ENCODE data around the gene SLC4A4.

SLC4A4 gene

DNA sequence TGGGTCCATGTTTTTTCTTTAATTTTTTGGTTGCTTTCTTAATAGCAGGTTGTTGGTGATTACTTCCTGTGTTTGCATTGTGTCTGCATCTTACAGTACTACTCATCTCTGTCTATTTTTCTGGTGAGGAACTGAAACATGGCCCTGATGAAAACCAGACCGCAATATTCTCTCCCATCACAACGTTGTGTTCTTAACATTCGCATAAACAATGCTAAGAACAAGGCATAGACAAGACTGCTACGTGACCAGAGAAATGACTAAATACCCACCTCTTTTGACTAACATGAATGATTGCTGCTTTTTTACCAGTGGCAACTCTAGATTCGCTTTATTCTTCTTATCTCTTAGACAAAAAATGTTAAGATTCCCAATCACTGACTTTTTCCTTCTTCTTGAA lies 266.0 kb downstream of the SLC4A4 start:
- no peak overlapping the region for H3K4me2 ChIP-seq (ENCODE audit: low read length)
- TF ChIP-seq, protein P1, sequence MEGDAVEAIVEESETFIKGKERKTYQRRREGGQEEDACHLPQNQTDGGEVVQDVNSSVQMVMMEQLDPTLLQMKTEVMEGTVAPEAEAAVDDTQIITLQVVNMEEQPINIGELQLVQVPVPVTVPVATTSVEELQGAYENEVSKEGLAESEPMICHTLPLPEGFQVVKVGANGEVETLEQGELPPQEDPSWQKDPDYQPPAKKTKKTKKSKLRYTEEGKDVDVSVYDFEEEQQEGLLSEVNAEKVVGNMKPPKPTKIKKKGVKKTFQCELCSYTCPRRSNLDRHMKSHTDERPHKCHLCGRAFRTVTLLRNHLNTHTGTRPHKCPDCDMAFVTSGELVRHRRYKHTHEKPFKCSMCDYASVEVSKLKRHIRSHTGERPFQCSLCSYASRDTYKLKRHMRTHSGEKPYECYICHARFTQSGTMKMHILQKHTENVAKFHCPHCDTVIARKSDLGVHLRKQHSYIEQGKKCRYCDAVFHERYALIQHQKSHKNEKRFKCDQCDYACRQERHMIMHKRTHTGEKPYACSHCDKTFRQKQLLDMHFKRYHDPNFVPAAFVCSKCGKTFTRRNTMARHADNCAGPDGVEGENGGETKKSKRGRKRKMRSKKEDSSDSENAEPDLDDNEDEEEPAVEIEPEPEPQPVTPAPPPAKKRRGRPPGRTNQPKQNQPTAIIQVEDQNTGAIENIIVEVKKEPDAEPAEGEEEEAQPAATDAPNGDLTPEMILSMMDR (IDR thresholded peaks at IDR 0.05; ENCODE audit: low read depth, low read length, poor library complexity, severe bottlenecking) = no peak
- TF ChIP-seq EZH2phosphoT487 (IDR thresholded peaks at IDR 0.05; ENCODE audit: borderline replicate concordance, low read length) = no peak

GRCh38 chr4:71607109-71607508 lies 268.3 kb downstream of the SLC4A4 start:
- H3K4me2 ChIP-seq (ENCODE audit: low read length) = no peak overlapping the region
- peaks cover 7% of the 10 kb centered on the region; the same call in 1 of the 2 replicates for H3K9me3 ChIP-seq (ENCODE audit: control insufficient read depth, insufficient read depth, low read length)
- no peaks in the 10 kb centered on the region for H3K27me3 ChIP-seq (ENCODE audit: control insufficient read depth, low read length)
- H3K27ac ChIP-seq (ENCODE audit: low read depth, low read length) = no peak overlapping the region
- H3K79me2 ChIP-seq (ENCODE audit: control insufficient read depth, low read length) = no peaks in the 10 kb centered on the region
- no peaks in the 10 kb centered on the region for H3F3A ChIP-seq (ENCODE audit: control insufficient read depth, insufficient read depth)
- no peaks in the 10 kb centered on the region for H4K20me1 ChIP-seq (ENCODE audit: control insufficient read depth, insufficient read depth, low read depth, low read length)
- no peak for TF ChIP-seq EZH2phosphoT487 (IDR thresholded peaks at IDR 0.05; ENCODE audit: borderline replicate concordance, low read length)
- TF ChIP-seq, protein P1 (IDR thresholded peaks at IDR 0.05; ENCODE audit: low read depth, low read length, poor library complexity, severe bottlenecking) = no peak
- H3K4me3 ChIP-seq (ENCODE audit: low read length) = no peak overlapping the region
- H3K36me3 ChIP-seq (ENCODE audit: control insufficient read depth, low read length) = no peaks in the 10 kb centered on the region
- no peaks in the 10 kb centered on the region for H3K9me2 ChIP-seq (replicated peaks; ENCODE audit: control insufficient read depth, low read length)
- H3K4me1 ChIP-seq (ENCODE audit: control insufficient read depth, low read length) = no peaks in the 10 kb centered on the region

More for the DNA sequence above, 266.0 kb downstream of the SLC4A4 start:
- no peaks in the 10 kb centered on the region for H3K79me2 ChIP-seq (ENCODE audit: control insufficient read depth, low read length)
- H3K27ac ChIP-seq (ENCODE audit: low read depth, low read length) = no peak overlapping the region
- no peaks in the 10 kb centered on the region for H3K9me2 ChIP-seq (replicated peaks; ENCODE audit: control insufficient read depth, low read length)
- no peaks in the 10 kb centered on the region for H4K20me1 ChIP-seq (ENCODE audit: control insufficient read depth, insufficient read depth, low read depth, low read length)
- H3K4me1 ChIP-seq (ENCODE audit: control insufficient read depth, low read length) = no peaks in the 10 kb centered on the region
- H3F3A ChIP-seq (ENCODE audit: control insufficient read depth, insufficient read depth) = no peaks in the 10 kb centered on the region
- peaks cover 7% of the 10 kb centered on the region; the same call in 1 of the 2 replicates for H3K9me3 ChIP-seq (ENCODE audit: control insufficient read depth, insufficient read depth, low read length)
- no peak overlapping the region for H3K4me3 ChIP-seq (ENCODE audit: low read length)
- H3K27me3 ChIP-seq (ENCODE audit: control insufficient read depth, low read length) = no peaks in the 10 kb centered on the region
- no peaks in the 10 kb centered on the region for H3K36me3 ChIP-seq (ENCODE audit: control insufficient read depth, low read length)

- Histone ChIP-seq H3K4me2 (ENCODE audit: low read length) (no peak overlapping the region), H3F3A (ENCODE audit: control insufficient read depth, insufficient read depth) (no peaks in the 10 kb centered on the region)
Observed at GRCh38 chr4:71607780-71608677, 269.2 kb downstream of the SLC4A4 start.

More at GRCh38 chr4:71607780-71608677, 269.2 kb downstream of the SLC4A4 start:
- H3K4me1 ChIP-seq (ENCODE audit: control insufficient read depth, low read length) = no peaks in the 10 kb centered on the region
- H3K4me3 ChIP-seq (ENCODE audit: low read length) = no peak overlapping the region
- no peaks in the 10 kb centered on the region for H3K27me3 ChIP-seq (ENCODE audit: control insufficient read depth, low read length)
- H3K9me3 ChIP-seq (ENCODE audit: control insufficient read depth, insufficient read depth, low read length) = peaks cover 7% of the 10 kb centered on the region; the same call in 1 of the 2 replicates
- H4K20me1 ChIP-seq (ENCODE audit: control insufficient read depth, insufficient read depth, low read depth, low read length) = no peaks in the 10 kb centered on the region
- no peaks in the 10 kb centered on the region for H3K36me3 ChIP-seq (ENCODE audit: control insufficient read depth, low read length)
- TF ChIP-seq, protein P1 (IDR thresholded peaks at IDR 0.05; ENCODE audit: low read depth, low read length, poor library complexity, severe bottlenecking) = no peak
- no peak for TF ChIP-seq EZH2phosphoT487 (IDR thresholded peaks at IDR 0.05; ENCODE audit: borderline replicate concordance, low read length)
- no peaks in the 10 kb centered on the region for H3K79me2 ChIP-seq (ENCODE audit: control insufficient read depth, low read length)
- no peaks in the 10 kb centered on the region for H3K9me2 ChIP-seq (replicated peaks; ENCODE audit: control insufficient read depth, low read length)
- H3K27ac ChIP-seq (ENCODE audit: low read depth, low read length) = no peak overlapping the region
